Measurements from ENCODE around the gene ABCA13. TPM values are rescaled to one million over a fixed set of nuclear protein-coding genes. Genes with fewer than 3 reads are reported as not detected.

The ABCA13 gene
- polyA plus RNA-seq, 3 donors, result 0.67 to 0.94 (median 0.68) TPM

DNA sequence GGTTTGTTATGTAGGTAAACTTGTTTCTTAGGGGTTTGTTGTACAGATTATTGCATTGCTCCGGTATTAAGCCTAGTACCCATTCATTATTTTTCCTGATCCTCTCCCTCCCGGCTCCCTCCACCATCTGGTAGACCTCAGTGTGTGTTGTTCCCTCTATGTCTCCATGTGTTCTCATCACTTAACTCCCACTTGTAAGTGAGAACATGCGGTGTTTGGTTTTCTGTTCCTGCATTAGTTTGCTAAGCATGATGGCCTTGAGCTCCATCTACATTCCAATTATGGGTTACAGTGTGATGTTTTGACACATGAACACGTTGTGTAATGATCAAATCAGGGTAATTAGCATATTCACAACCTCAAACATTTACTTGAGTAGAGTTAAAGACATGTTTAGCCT, 237.5 kb downstream of the ABCA13 start:
- DNase-seq (ENCODE audit: extremely low read depth in 1 of 11, low read depth in 9 of 11, low spot score in 4 of 11), result no peak

DNA sequence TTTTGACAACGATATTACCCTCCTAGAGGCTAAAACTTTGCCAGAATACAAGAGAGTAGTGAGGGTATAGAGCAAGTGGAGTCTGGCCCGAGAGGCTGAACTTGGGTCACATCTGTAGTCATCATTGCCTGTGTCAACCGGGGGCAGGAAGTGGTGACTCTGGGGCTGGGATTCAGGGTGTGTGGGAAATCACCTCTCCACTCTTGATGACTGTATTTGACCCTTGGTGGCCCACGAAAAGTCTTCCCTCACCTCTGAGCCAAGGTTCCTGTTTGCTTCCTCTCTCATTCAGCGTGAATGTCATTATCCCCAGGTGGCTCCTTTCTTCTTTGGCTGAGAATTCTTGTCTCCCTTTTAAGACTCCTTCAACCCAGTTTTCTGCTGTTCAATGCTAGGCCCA, 240.4 kb downstream of the ABCA13 start:
- no peak for DNase-seq (ENCODE audit: extremely low read depth in 1 of 11, low read depth in 9 of 11, low spot score in 4 of 11)

DNA sequence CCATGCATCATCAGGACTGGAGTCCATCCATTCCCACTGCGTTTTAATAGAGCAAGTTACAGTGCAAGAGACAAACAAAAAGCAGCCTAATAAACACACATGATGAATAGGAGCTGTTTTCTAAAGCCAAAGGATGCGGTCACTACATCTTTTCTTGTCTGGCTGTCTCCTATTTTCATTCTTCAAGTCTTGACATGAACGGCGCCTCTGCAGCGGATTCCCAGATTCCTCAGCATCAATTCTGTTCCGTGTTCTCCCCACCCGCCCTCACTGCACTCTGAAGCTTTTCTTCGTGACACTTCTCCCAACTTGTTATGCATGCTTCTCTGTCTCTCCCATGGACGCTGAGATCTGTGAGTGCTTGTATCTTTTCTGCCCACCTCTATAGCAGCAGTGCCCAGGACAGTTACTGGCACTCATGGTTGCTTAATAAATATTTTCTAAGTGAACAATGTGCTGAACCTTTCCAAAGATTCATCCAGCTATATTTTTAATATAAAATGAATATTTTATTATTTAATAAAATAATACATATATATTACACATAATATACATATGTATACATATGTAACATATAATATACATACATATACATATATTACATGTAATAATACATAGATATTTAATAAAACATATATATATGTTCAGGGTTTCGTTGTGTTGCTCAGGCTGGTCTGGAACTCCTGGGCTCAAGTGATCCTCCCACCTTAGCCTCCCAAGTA, 242.9 kb downstream of the ABCA13 start:
- no peak for DNase-seq (ENCODE audit: extremely low read depth in 1 of 11, low read depth in 9 of 11, low spot score in 4 of 11)

DNA sequence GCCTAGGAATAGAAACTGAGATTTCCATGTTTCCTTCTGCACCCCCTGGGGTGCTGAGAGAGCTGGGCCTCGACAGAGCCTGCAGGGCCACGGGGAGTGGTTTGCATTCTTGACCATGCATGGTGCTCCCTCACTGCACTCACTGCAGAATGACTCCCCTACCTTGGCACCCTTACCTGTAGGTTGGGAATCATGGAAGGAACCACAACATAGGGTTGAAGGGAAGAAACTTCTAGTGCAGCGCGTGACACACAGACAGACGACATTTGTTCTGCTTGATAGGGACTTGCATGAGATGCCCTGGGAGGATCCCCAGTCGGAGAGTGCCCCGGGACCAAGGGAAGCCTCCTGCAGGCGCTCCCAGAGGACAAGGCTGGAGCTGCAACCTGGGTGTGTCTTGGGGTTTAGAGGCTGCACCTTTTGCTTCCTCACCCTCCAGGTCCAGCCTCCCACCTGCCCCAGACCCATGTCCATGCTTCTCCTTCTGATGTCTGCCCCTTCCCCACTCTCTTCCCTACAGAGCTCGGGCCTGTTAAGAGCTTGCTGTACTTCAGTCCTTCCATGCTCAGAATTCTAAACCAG, 245.2 kb downstream of the ABCA13 start:
- no peak for DNase-seq (ENCODE audit: extremely low read depth in 1 of 11, low read depth in 9 of 11, low spot score in 4 of 11)

DNA sequence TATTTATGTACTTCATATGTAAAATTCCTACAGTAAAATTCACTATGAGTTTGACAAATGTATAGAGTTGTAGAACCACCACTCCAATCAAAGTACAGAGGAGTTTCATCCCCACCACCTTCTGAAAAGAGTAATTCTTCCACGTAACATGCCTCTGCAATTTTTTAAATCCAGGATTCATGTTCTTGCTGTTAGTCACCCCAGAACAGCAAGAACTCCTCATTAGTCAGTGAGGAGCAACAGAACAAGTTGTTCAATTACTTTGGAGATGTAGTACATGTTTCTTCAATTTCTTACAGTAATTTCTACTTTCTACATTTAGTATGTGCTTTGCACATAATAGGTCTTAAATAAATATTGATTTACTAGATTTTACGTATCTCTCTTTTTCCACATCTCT, 248.1 kb downstream of the ABCA13 start:
- no peak for DNase-seq (ENCODE audit: extremely low read depth in 1 of 11, low read depth in 9 of 11, low spot score in 4 of 11)

DNA sequence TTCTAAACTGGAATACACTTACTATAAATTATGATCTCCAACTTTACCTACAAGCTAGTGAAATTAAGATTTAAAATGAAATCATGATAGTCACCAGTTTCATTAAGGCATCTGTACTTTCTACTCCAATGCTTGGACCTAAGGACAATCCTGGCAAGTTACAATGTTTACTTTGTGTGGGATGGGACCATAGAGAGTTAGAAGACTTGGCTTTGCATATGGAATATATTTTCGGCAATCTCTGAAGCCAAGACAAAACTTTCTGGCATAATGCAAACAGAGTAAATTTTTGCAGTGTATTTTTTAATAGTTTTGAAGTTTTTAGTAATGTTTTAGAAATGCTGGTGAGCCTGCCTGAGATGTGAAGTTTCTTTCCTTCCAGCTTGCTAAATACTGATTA, 248.9 kb downstream of the ABCA13 start:
- DNase-seq (ENCODE audit: extremely low read depth in 1 of 11, low read depth in 9 of 11, low spot score in 4 of 11), result no peak

DNA sequence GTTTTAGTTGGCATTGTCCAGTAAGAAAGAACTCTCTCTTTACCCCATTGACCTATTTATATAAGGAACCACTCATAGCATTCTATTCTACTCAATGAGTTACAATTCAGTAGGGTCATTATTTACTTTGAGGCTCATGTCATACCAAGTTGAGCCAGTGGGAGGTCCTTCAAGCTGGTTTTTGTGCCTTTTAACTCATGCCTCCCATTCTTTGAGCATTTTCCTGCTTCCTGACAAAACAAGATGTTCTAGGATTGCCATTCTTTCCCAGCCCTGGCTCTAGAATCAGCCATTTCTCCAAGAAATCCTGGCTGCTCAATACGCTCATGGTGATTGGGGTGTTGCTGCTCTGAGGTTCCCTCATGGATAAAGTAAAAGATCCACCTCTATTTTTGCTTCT, 250.1 kb downstream of the ABCA13 start:
- DNase-seq (ENCODE audit: extremely low read depth in 1 of 11, low read depth in 9 of 11, low spot score in 4 of 11), result no peak

DNA sequence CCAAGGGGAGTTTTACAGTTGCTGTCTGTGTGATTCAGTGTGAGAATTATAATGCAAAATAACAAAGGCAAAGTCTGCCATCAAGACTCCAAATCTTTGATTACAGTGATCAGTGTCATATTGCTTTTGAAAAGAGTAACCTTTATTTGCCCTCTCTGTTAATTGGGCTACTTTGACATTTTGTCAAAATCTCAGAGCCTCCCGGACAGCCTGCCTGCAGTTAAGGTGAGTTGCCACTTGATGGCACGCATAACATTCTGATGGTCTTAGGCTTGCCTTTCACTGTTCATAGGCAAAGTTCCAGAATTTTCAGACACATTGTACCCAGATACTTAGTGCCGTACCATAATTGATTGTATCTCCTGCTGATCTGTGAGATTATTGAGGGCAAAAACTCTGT, 253.5 kb downstream of the ABCA13 start:
- no peak for DNase-seq (ENCODE audit: extremely low read depth in 1 of 11, low read depth in 9 of 11, low spot score in 4 of 11)

DNA sequence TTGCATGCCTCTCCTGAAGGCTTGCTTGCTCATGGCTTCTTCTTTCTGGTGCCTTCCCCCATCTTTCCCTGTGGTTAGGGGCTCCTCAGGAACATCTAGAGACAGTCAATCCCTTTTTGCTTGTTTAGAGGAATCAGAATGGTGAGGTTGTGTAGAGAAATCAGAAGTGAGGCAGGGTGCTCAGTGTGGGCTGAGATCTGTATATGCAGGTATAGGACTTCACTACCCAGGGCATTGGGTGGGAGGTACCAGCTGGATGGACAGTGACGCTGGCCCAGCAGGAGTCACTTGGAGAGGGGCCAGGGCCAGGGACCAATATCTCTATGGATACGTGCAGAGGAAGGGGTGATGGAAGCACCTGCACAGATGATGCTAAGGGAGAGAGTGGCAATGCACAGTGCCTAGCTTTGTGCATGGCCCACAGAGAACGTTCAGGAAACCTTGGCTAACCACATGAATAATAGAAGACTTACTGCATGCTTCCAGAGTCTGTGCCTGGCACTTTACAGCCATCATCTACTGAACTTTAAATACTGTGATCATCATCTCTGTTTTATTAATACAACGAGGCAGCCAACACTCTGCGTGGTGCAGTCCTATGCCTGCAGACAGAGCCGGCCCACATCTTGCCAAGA, 255.2 kb downstream of the ABCA13 start:
- no peak for DNase-seq (ENCODE audit: extremely low read depth in 1 of 11, low read depth in 9 of 11, low spot score in 4 of 11)

DNA sequence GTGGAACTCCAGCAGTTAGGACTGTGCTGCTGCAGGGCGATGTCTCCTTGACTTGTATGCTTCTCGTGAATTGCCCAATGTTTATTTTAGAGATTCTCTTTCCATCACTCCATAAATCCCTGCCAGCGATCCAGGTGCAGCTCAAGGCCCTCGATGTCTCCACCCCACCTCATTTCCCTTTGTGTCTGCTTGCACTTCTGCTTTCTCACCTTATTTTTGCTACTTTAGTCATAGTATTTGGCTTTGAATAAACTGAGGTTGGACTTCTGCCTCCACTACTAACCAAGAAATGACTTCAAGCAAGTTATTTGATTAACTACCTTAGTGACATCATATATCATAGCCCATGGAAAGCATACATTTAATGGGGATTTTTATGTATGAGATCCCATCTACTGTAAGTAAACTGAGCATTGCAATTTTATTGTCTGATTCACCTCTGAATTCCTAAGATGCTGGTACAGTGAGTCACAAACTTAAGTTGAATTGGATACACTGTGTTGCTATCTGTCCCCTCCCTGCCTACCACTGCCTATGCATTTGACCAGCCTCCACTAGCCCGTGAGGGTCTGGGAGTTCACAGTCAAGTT, 255.8 kb downstream of the ABCA13 start:
- no peak for DNase-seq (ENCODE audit: extremely low read depth in 1 of 11, low read depth in 9 of 11, low spot score in 4 of 11)

DNA sequence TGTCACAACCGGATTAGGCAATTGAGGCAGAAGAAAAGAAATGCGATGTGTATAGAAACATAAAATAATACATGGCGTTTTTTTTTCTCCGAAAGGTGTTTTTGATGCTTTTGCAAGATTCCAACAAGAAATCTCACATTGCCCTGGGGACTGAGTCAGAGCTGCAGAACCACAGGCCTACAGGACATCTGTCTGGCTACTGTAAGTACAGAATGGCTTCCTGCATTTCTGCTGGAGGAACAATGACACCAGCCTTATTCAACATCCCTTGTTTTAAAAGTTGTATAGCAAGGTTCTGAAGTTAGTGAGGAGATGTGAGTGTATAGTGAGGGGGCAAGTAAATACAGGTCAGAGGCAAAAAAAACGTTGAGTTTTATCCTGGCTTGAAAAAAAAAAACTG, 256.4 kb downstream of the ABCA13 start:
- DNase-seq (ENCODE audit: extremely low read depth in 1 of 11, low read depth in 9 of 11, low spot score in 4 of 11), result no peak

DNA sequence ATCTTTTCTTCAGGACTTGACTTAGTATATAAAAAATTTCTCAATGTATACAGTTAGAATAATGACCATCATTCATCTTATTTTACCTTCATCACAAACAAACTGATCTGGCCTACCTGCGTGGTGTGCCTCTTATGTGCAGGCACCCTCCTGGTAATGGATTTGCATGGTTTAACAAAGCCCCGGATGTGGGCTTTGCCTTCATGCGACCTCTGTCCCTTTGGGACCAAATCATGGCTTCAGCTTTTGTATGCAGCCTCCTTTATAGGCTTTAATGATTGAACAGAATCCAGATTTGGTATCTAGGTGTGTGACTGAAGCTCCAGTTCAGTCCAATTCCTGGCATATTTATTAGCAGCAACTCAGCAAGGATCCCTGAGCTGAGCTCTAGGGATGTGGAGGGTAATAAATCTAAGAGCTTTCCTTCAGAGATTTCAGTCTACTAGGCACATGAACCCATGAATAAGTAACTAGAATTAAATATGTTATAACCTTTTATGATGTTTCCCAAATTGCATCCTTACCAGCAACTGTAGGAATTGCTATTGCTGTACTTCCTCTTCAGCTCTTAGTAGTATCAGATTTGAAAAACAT, 256.9 kb downstream of the ABCA13 start:
- DNase-seq (ENCODE audit: extremely low read depth in 1 of 11, low read depth in 9 of 11, low spot score in 4 of 11), result no peak

DNA sequence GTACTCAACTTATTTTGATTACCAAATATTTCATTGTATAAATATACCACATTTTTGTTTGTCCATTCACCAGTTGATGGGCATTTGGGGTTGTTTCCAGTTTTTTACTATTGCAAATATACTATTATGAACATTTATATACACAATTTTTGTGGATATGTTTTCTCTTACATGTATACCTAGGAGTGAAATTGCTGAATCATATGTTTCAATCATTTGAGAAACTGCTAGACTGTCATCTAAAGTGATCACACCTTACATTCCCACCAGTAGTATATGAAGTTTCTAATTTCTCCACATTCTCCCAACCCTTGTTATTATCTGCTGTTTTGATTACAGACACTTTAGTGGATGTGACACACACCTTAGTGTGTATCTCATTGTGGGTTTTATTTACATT, 257.9 kb downstream of the ABCA13 start:
- DNase-seq (ENCODE audit: extremely low read depth in 1 of 11, low read depth in 9 of 11, low spot score in 4 of 11), result no peak

DNA sequence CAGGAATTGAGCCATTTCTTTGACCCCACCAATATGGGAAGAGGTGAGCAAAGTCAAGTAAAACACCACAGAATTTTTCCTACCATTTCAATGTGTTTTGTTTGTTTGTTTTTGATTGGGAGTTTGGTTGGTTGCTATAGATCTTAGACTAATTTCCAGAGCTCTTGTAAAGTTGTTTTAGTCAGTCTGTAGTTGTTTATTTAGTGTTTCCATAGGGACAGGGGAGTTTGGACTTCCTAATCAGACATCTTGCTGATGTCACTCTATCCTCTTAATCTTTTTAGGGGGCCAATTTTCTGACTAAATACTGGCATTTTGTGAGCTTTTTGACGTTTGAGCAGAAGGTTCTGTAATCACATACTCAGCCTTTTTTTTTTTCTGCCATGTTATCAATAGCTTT, 266.9 kb downstream of the ABCA13 start:
- DNase-seq (ENCODE audit: extremely low read depth in 1 of 11, low read depth in 9 of 11, low spot score in 4 of 11), result no peak

DNA sequence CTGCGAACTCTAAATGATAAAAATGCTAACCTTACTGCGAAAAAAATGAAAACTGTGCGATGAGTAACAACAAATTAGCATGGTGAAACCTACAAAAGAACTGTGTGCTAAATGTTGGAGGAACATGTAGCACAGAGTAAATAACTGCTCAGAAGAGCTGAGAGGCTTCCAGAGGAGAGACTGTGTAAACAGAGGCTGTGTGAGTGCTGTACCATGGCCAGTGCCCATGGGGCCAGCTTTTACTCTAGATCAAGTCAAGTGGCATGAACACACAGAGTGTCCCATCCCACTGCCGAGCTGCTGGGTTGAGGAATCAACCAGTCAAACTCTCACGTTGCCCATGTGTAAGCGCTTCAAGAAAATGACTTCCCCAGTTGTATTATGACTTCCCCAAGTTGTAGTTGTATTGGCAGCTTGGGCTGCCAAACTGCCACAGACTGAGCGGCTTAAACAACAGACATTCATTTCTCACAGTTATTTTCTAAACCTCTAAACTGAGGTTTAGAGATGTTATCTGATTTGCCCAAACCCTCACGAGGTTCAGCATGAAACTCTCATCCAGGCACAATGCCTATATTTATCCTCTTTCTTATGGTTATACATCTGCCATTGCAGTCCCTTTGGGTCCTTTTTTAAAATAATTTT, 270.7 kb downstream of the ABCA13 start:
- no peak for DNase-seq (ENCODE audit: extremely low read depth in 1 of 11, low read depth in 9 of 11, low spot score in 4 of 11)

DNA sequence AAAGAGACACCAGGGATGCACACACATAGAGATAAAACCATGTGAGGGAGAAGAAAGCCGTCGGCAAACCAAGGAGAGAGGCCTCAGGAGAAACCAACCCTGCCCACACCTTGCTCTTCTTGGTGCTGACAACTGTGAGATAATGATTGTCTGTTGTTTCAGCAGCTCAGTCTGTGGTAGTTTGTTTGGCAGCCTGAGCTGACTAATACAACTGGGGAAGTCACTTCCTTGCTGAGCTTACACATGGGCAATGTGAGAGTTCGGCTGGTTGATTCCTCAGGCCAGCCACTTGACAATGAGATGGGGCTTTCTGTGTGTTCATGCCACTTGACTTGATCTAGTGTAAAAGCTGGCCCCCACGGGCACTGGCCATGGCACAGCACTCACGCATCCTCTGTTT, 271.8 kb downstream of the ABCA13 start:
- no peak for DNase-seq (ENCODE audit: extremely low read depth in 1 of 11, low read depth in 9 of 11, low spot score in 4 of 11)

DNA sequence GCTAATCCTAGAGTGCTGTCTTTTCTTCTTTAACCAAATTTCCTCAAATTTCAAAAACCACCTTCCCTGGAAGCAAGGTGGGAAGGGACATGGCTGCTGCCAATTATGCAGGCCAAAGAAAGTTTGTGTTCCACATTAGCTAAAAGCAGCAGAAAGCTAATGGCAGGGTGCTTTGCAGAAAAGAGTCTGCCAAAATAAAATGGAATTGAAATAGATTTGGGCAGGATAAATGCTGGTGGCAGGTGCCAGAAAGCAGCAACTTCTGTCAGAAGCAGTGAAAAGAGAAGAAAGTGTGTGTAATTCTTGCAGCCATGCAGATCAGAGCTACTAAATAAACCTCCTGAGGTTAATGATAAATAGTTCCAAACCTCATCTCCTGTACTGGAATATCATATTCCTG, 275.5 kb downstream of the ABCA13 start:
- no peak for DNase-seq (ENCODE audit: extremely low read depth in 1 of 11, low read depth in 9 of 11, low spot score in 4 of 11)

DNA sequence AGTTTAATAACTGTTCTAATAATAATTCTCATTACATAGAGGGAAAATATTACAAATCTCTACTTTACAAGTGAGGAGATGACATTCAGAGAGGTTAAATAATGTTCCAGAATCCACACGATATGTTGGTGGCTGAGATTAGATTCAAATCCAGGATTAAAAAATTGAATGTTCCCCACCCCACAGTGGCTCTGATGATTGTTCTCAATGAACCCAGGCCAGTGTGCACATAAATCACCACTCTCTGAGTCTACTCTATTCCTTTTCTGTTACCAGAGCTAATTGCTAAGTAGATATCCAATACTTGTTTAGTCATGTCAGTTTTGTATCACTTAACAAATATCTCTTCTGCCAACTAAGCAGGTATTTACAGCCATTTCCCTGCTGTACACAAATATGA, 281.0 kb downstream of the ABCA13 start:
- no peak for DNase-seq (ENCODE audit: extremely low read depth in 1 of 11, low read depth in 9 of 11, low spot score in 4 of 11)

DNA sequence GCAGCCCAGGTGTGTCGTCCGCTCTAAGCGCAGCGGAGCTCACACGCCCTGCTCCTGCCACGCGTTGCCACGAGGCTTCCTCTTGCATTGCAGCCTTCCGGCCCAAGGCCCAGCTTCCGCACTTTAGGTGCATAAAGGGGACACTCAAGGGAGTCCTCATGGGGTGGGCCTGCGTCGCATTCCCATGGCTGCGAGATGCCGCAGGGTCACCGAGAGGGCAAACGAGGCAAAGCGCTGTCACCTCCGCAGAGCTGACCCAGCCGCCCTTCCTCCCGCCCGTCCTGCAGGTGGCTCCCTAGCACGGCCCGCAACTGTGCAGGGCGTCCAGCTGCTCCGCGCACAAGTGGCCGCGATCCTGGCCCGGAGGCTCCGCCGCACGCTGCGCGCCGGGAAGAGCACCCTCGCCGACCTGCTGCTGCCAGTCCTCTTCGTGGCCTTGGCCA, 283.5 kb downstream of the ABCA13 start:
- no peak for DNase-seq (ENCODE audit: extremely low read depth in 1 of 11, low read depth in 9 of 11, low spot score in 4 of 11)

Data from renal cortex interstitium (tissue), 11 donors.